Immature natural killer cell (primary cell): Measurements from ENCODE around the gene TXNRD3. TPM values are rescaled to one million over a fixed set of nuclear protein-coding genes. Genes with fewer than 3 reads are reported as not detected.

Experiments
- DNase-seq, 3 donors: peaks; one replicate each; pipeline ENCODE4 v3.0.0; 2022; ENCODE audit warnings: mixed read lengths in 1 of 3
- H3K27ac Mint-ChIP-seq, 6 donors: one replicate each; pipeline ENCODE4 v1.8.0; 2020; ENCODE audit warnings: mixed read lengths in 6 of 6, mild to moderate bottlenecking in 5 of 6, inconsistent platforms in 4 of 6, moderate library complexity in 3 of 6
- H3K27me3 Mint-ChIP-seq, 3 donors: one replicate each; pipeline ENCODE4 v1.8.0; 2020 to 2021; ENCODE audit warnings: low read depth in 3 of 3, mild to moderate bottlenecking in 3 of 3, mixed read lengths in 3 of 3, moderate library complexity in 3 of 3, inconsistent platforms in 1 of 3
- H3K36me3 Mint-ChIP-seq, 3 donors: one replicate each; pipeline ENCODE4 v1.8.0; 2020; ENCODE audit warnings: mixed read lengths in 3 of 3, inconsistent platforms in 2 of 3, mild to moderate bottlenecking in 2 of 3
- H3K4me1 Mint-ChIP-seq, 2 donors: one replicate each; pipeline ENCODE4 v1.8.0; 2020; ENCODE audit warnings: inconsistent platforms in 2 of 2, mild to moderate bottlenecking in 2 of 2, mixed read lengths in 2 of 2, moderate library complexity in 1 of 2
- H3K4me3 Mint-ChIP-seq, 5 donors: one replicate each; pipeline ENCODE4 v1.8.0; 2020; ENCODE audit warnings: mild to moderate bottlenecking in 5 of 5, mixed read lengths in 5 of 5, inconsistent platforms in 3 of 5, moderate library complexity in 3 of 5
- H3K9me3 Mint-ChIP-seq, 6 donors: one replicate each; pipeline ENCODE4 v1.8.0; 2020; ENCODE audit warnings: mild to moderate bottlenecking in 6 of 6, mixed read lengths in 6 of 6, inconsistent platforms in 4 of 6, moderate library complexity in 3 of 6
- polyA plus RNA-seq, 3 donors: library from polyadenylated mRNA; unstranded; fragments of 300-500 nt; fragmentation: Illumina TruSeq; gene quantifications; one replicate each; pipeline ENCODE4 v1.2.3, GENCODE V29; 2021

TXNRD3 gene
- polyA plus RNA-seq, 3 donors from 2014 or later: 1.4 to 3.5 TPM; not detected in 1

DNA sequence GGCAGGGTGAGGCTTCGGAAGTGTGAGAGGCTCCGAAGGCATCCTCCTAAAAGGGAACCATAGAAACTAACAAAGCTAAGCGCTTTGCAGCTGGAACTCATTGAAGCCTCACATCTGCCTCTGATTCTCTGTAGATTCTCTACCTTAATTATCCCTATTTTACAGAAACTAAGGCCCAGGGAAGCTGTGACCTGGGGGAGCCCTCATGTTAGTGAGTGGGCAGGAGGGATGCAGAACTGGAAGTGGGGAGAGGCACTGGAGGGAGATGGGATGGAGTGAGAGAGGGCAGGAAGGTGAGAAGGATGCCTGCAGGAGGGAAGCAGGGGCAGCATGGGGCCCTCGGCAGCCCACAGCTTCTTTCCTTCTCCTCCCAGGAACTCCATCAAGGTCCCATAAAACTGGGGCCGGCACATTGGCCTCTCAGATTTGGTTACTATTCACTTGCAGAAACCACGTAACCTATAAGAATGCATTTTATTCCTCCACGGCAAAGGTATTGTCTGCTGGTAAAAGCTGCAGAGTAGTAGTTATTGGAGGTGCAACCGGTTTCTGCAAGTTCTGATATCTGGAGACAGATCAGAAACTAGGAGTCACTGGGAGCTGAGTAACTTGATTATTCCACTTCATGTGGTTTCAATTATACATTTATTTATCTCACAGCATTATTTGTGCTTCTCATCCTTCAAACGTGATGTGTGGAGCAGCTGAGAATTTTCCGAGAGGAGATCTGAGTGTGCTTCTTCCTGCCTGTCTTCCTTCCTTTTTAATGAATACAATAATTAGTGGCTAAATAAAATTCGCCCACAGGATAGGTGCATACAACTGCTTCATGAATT lies 25.1 kb upstream of the TXNRD3 start:
- DNase-seq: no peak
- H3K27me3 Mint-ChIP-seq: peaks cover 0 to 6% (median 4%) of the 10 kb centered on the region in 3 donors
- H3K9me3 Mint-ChIP-seq: no peaks in the 10 kb centered on the region
- no peaks in the 10 kb centered on the region for H3K36me3 Mint-ChIP-seq
- H3K27ac Mint-ChIP-seq: no peak overlapping the region
- peaks cover 3 to 4% of the 10 kb centered on the region in 2 donors for H3K4me1 Mint-ChIP-seq
- H3K4me3 Mint-ChIP-seq: no peak overlapping the region

GRCh38 chr3:126679318-126679751 lies 24.4 kb upstream of the TXNRD3 start:
- peaks cover 0 to 6% (median 0%) of the 10 kb centered on the region in 6 donors for H3K9me3 Mint-ChIP-seq
- H3K4me3 Mint-ChIP-seq: peak overlapping the region in 1 of 5 donors; percentile 54
- no peak overlapping the region for H3K27ac Mint-ChIP-seq
- peaks cover 3 to 4% of the 10 kb centered on the region in 2 donors for H3K4me1 Mint-ChIP-seq
- H3K27me3 Mint-ChIP-seq: peaks cover 0 to 6% (median 4%) of the 10 kb centered on the region in 3 donors
- DNase-seq: peak; percentile 57 to 68 (median 65)
- peaks cover 0 to 6% (median 0%) of the 10 kb centered on the region in 3 donors for H3K36me3 Mint-ChIP-seq

GRCh38 chr3:126678693-126679317 lies 23.9 kb upstream of the TXNRD3 start:
- Mint-ChIP-seq H3K9me3 (peaks cover 0 to 6% (median 0%) of the 10 kb centered on the region in 6 donors), H3K27me3 (peaks cover 0 to 6% (median 4%) of the 10 kb centered on the region in 3 donors), H3K27ac (no peak overlapping the region), H3K36me3 (peaks cover 0 to 6% (median 0%) of the 10 kb centered on the region in 3 donors), H3K4me1 (peaks cover 3 to 4% of the 10 kb centered on the region in 2 donors), H3K4me3 (peak overlapping the region in 1 of 5 donors; percentile 54)
- DNase-seq: no peak

- peaks cover 0 to 6% (median 0%) of the 10 kb centered on the region in 6 donors for H3K9me3 Mint-ChIP-seq
- peaks cover 0 to 6% (median 0%) of the 10 kb centered on the region in 3 donors for H3K36me3 Mint-ChIP-seq
- H3K27ac Mint-ChIP-seq: no peak overlapping the region
- peaks cover 0 to 6% (median 4%) of the 10 kb centered on the region in 3 donors for H3K27me3 Mint-ChIP-seq
- no peak for DNase-seq
- H3K4me3 Mint-ChIP-seq: no peak overlapping the region
- H3K4me1 Mint-ChIP-seq: peaks cover 3 to 4% of the 10 kb centered on the region in 2 donors
Observed at GRCh38 chr3:126677862-126678503, 23.1 kb upstream of the TXNRD3 start.

- Mint-ChIP-seq H3K9me3 (peaks cover 0 to 6% (median 0%) of the 10 kb centered on the region in 6 donors), H3K27ac (no peak overlapping the region), H3K36me3 (peaks cover 0 to 6% (median 0%) of the 10 kb centered on the region in 3 donors), H3K4me1 (peaks cover 3 to 4% of the 10 kb centered on the region in 2 donors), H3K4me3 (no peak overlapping the region), H3K27me3 (peaks cover 0 to 6% (median 4%) of the 10 kb centered on the region in 3 donors)
- DNase-seq: no peak
Observed at GRCh38 chr3:126676919-126677705, 22.2 kb upstream of the TXNRD3 start.

GRCh38 chr3:126672741-126673140 lies 17.8 kb upstream of the TXNRD3 start:
- Mint-ChIP-seq H3K36me3 (peaks cover 3 to 13% (median 6%) of the 10 kb centered on the region in 3 donors), H3K4me1 (no peaks in the 10 kb centered on the region), H3K27me3 (peaks cover 0 to 4% (median 2%) of the 10 kb centered on the region in 3 donors), H3K9me3 (peaks cover 0 to 9% (median 5%) of the 10 kb centered on the region in 6 donors), H3K27ac (no peak overlapping the region), H3K4me3 (no peak overlapping the region)
- no peak for DNase-seq

DNA sequence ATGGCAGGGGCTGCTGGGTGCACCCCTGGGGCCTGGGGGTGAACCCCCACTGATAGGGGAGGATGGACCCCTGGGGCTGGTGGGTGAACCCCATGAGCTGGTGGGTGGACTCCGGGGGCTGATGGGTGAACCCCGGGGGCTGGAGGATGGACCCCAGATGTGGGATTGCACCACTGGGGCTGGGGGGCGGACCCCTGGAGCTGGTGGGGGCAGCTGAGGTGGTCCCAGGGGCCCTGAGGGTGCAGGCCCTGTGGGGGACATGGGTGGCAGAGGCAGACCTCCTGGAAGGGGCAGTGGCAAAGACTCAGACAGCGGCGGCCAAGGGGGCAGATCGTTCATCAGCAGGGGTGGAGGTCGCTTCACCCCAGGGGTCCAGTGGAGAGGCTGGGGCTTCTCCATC lies 17.4 kb upstream of the TXNRD3 start:
- no peak overlapping the region for H3K4me3 Mint-ChIP-seq
- no peaks in the 10 kb centered on the region for H3K4me1 Mint-ChIP-seq
- peaks cover 3 to 13% (median 6%) of the 10 kb centered on the region in 3 donors for H3K36me3 Mint-ChIP-seq
- peaks cover 0 to 9% (median 5%) of the 10 kb centered on the region in 6 donors for H3K9me3 Mint-ChIP-seq
- peaks cover 0 to 4% (median 2%) of the 10 kb centered on the region in 3 donors for H3K27me3 Mint-ChIP-seq
- DNase-seq: no peak
- no peak overlapping the region for H3K27ac Mint-ChIP-seq

DNA sequence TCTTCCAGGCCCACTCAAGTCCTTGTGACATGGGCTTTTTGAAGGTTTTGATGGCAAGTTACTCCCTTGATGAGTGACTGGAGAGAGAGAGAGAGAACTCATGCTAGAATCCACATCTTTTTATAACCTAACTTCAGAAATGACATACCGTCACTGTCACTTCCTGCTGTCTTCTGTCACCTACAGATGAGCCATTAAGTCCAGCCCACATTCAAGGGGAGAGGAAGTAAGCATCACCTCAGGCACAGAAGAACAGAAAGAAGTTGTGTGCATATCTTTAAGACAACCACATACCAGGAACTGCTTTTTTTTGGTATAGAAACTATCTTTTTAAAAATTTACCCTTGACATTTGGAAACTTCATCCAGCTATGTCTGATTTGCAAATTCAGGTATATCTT lies 16.6 kb upstream of the TXNRD3 start:
- peaks cover 0 to 9% (median 5%) of the 10 kb centered on the region in 6 donors for H3K9me3 Mint-ChIP-seq
- peaks cover 0 to 2% (median 2%) of the 10 kb centered on the region in 3 donors for H3K27me3 Mint-ChIP-seq
- H3K4me1 Mint-ChIP-seq: peaks cover 0 to under 1% of the 10 kb centered on the region in 2 donors
- peaks cover 3 to 13% (median 6%) of the 10 kb centered on the region in 3 donors for H3K36me3 Mint-ChIP-seq
- peak overlapping the region in 2 of 6 donors; percentile 40 to 49 for H3K27ac Mint-ChIP-seq
- H3K4me3 Mint-ChIP-seq: no peak overlapping the region
- no peak for DNase-seq

GRCh38 chr3:126668450-126669401 lies 13.8 kb upstream of the TXNRD3 start:
- no peak overlapping the region for H3K27ac Mint-ChIP-seq
- H3K27me3 Mint-ChIP-seq: peaks cover 2 to 3% (median 3%) of the 10 kb centered on the region in 3 donors
- H3K4me3 Mint-ChIP-seq: no peak overlapping the region
- peaks cover 0 to 9% (median 3%) of the 10 kb centered on the region in 6 donors for H3K9me3 Mint-ChIP-seq
- H3K36me3 Mint-ChIP-seq: peaks cover 3 to 7% (median 6%) of the 10 kb centered on the region in 3 donors
- H3K4me1 Mint-ChIP-seq: peaks cover 14 to 15% of the 10 kb centered on the region in 2 donors
- DNase-seq: no peak

DNA sequence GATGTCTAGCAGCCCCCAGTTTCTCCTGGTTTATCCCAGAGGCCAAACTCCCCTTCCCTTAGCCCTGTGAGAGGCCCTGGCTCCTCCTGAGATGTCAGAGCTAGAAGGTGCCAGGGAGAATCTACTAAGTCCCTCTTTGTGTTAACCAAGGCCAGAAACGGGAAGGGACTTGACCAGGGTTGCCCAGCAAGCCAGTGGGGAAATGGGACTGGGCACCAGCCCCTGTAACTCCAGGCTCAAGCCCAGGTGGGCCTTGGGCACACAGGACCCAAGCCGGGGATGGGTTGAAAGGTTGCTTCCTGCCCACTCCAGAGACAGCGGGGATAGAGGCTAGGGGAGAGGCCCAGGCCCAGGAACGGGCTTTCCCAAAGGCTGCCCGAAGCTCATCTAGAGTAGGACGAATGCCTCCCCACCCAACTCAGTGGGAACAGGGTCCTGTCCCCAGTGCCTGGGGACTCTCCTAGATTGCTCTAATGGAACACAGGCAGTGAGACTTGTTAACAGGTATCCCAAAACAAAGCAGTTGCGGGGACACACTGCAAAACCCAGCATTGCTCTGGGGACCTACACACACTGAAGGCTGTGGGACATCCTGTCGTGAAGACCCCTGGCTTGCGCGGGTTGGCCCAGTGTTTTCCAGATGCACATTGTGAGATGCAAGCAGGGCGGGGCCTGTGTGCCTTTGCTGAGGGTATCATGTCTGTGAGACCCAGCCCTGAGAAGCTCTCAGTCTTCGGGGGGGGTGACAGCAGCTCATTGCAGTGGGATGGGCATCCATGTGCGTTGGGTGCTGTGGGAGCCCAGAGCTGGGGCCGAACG lies 12.9 kb upstream of the TXNRD3 start:
- Mint-ChIP-seq H3K27ac (no peak overlapping the region), H3K36me3 (peaks cover 3 to 7% (median 6%) of the 10 kb centered on the region in 3 donors)

More for the DNA sequence above, 12.9 kb upstream of the TXNRD3 start:
- no peak for DNase-seq
- H3K4me1 Mint-ChIP-seq: peaks cover 14 to 15% of the 10 kb centered on the region in 2 donors
- peaks cover 2 to 3% (median 3%) of the 10 kb centered on the region in 3 donors for H3K27me3 Mint-ChIP-seq
- peaks cover 0 to 9% (median 3%) of the 10 kb centered on the region in 6 donors for H3K9me3 Mint-ChIP-seq
- no peak overlapping the region for H3K4me3 Mint-ChIP-seq
